ELR (cell line): ENCODE results near the gene AMMECR1.
A peak's percentile ranks its signal among the peaks of the same experiment; 100 is the strongest.

Experiments
- DNase-seq: peaks from one replicate; pipeline ENCODE4 v3.0.0-alpha.2; 2015; ENCODE audit warnings: low read depth

The AMMECR1 gene

GRCh38 chrX:110311437-110312230 is 6.3 kb downstream of the AMMECR1 start:
- DNase-seq = no peak

GRCh38 chrX:110310896-110311295 is 7.0 kb downstream of the AMMECR1 start:
- DNase-seq = no peak

- DNase-seq = no peak
Observed at GRCh38 chrX:110310000-110310790, 7.7 kb downstream of the AMMECR1 start.

GRCh38 chrX:110308220-110308619 is 9.7 kb downstream of the AMMECR1 start:
- DNase-seq = no peak

- no peak for DNase-seq
Observed at GRCh38 chrX:110304884-110305283, 13.0 kb downstream of the AMMECR1 start.

- DNase-seq = no peak
Observed at GRCh38 chrX:110304371-110304770, 13.5 kb downstream of the AMMECR1 start.

GRCh38 chrX:110302975-110303374 is 14.9 kb downstream of the AMMECR1 start:
- DNase-seq = no peak

- no peak for DNase-seq
Observed at GRCh38 chrX:110301194-110301593, 16.7 kb downstream of the AMMECR1 start.

GRCh38 chrX:110294087-110294486 is 23.8 kb downstream of the AMMECR1 start:
- DNase-seq = no peak

GRCh38 chrX:110293658-110294057 is 24.2 kb downstream of the AMMECR1 start:
- DNase-seq = no peak

GRCh38 chrX:110287605-110288004 is 30.3 kb downstream of the AMMECR1 start:
- no peak for DNase-seq

GRCh38 chrX:110286106-110286505 is 31.8 kb downstream of the AMMECR1 start:
- peak; percentile 92 for DNase-seq

- peak; percentile 91 for DNase-seq
Observed at GRCh38 chrX:110284159-110284558, 33.7 kb downstream of the AMMECR1 start.

GRCh38 chrX:110282922-110283321 is 35.0 kb downstream of the AMMECR1 start:
- peak; percentile 30 for DNase-seq

GRCh38 chrX:110281377-110281776 is 36.5 kb downstream of the AMMECR1 start:
- DNase-seq = no peak

- DNase-seq = peak; percentile 17
Observed at GRCh38 chrX:110280954-110281353, 36.9 kb downstream of the AMMECR1 start.

- peak; percentile 27 for DNase-seq
Observed at GRCh38 chrX:110277609-110278008, 40.3 kb downstream of the AMMECR1 start.

GRCh38 chrX:110276778-110277177 is 41.1 kb downstream of the AMMECR1 start:
- no peak for DNase-seq

GRCh38 chrX:110268886-110269285 is 49.0 kb downstream of the AMMECR1 start:
- DNase-seq = no peak

GRCh38 chrX:110268395-110268794 is 49.5 kb downstream of the AMMECR1 start:
- no peak for DNase-seq

- no peak for DNase-seq
Observed at GRCh38 chrX:110267874-110268273, 50.0 kb downstream of the AMMECR1 start.

GRCh38 chrX:110265661-110266060 is 52.2 kb downstream of the AMMECR1 start:
- peak; percentile 31 for DNase-seq

GRCh38 chrX:110259117-110259516 is 58.8 kb downstream of the AMMECR1 start:
- no peak for DNase-seq
